ENCODE data around the gene TMEM150B.

DNA sequence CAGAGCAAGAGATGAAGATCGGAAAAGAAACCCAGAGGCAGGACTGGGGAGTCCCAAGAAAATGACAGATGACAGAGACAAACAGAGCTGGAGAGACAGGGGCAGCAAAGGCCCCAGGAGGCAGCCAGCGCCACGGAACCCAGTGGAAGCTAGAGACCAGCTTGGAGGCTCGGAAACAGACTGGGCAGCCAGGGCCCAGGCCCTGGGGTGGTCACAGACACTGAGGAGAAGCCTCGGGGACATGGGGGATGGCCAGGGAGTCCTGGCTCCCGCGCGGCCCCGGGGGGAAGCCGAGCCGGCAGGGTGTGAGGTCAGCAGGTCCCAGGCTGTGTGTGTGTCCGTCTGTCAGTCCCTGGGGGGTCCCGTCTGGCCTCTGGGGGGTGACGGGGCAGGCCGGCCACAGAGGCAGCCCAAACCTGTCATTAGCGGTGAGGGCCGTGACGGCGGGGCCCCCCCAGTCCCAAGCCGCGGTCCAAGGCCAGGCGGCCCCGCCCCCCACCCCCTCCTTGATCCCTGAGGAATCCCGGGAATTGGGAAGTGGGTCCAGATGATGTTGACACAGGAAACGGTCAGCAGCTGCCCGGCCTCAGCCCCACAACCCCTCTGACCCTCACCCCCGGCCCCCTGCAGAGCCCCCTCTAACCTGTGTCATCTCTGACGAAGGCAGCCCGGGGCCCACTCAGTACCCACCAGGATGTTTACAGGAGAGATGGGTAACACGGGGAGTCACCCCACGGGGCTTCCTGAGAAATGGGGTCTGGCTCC, 49.0 kb upstream of the TMEM150B start:
- no peak for TF ChIP-seq POLR2A (IDR thresholded peaks at IDR 0.05)
- TF ChIP-seq, protein P1, sequence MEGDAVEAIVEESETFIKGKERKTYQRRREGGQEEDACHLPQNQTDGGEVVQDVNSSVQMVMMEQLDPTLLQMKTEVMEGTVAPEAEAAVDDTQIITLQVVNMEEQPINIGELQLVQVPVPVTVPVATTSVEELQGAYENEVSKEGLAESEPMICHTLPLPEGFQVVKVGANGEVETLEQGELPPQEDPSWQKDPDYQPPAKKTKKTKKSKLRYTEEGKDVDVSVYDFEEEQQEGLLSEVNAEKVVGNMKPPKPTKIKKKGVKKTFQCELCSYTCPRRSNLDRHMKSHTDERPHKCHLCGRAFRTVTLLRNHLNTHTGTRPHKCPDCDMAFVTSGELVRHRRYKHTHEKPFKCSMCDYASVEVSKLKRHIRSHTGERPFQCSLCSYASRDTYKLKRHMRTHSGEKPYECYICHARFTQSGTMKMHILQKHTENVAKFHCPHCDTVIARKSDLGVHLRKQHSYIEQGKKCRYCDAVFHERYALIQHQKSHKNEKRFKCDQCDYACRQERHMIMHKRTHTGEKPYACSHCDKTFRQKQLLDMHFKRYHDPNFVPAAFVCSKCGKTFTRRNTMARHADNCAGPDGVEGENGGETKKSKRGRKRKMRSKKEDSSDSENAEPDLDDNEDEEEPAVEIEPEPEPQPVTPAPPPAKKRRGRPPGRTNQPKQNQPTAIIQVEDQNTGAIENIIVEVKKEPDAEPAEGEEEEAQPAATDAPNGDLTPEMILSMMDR (IDR thresholded peaks at IDR 0.05 in 8 of 11, conservative IDR thresholded peaks at IDR 0.05 in 3 of 11): no peak
